ENCODE data around the gene AP3S2.

Gene AP3S2

DNA sequence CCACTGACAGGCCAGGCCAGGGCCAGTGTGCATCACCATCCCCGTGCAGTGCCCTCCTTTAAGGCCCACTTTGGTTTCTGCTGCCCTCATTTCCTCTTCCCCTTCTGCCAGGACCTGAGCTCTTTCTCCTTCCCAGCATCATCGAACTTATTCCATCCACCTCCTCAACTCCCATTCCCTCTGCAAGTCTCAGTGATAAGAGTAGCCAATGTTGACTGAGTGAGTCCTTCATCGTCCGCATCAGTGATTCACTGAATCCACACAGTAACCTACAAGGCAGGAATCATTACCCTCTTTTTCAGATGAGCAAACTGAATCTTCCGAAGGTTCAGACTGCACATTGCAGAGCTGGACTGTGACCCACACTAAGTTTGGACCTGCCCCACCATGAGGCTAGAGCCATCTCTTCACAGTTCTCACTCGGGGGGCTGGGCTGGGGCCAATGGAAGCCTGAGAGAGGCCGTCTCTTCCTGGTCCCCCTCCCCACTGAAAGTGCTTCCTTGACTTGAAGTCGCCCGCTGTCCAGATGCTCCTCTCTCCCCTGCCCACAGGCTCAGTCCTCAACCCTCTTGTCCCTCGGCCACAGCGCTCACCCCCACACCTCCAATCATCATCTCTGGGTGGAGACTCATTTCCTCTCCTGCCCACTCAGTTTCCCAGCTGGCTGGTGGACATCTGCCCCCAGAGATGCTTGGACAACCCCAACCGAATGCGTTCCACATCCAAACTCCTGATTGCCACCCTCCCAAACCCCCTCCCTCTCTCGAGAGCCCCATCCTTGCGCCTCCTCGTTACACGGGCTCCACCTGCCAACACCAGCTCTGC, 64.0 kb downstream of the AP3S2 start:
- peaks cover 3% of the 10 kb centered on the region for H3K4me1 ChIP-seq (ENCODE audit: low read depth, poor library complexity, severe bottlenecking)
- H3K4me3 ChIP-seq (IDR thresholded peaks at IDR 0.05; ENCODE audit: insufficient read depth, low read depth, low read length), result no peak overlapping the region
- no peak for TF ChIP-seq CTCF (conservative IDR thresholded peaks at IDR 0.05; ENCODE audit: low read depth, low read length)
- H3K9ac ChIP-seq, result no peak overlapping the region
- H4K20me1 ChIP-seq (ENCODE audit: insufficient read depth), result no peaks in the 10 kb centered on the region
- no peaks in the 10 kb centered on the region for H3K27me3 ChIP-seq (ENCODE audit: insufficient read depth, low read depth)
- H3K36me3 ChIP-seq (ENCODE audit: insufficient read depth), result peaks cover 6% of the 10 kb centered on the region; the same call in 1 of the 2 replicates
- H2AFZ ChIP-seq (ENCODE audit: low read depth), result no peak overlapping the region
- no peak overlapping the region for H3K27ac ChIP-seq
- no peaks in the 10 kb centered on the region for H3K79me2 ChIP-seq (ENCODE audit: insufficient read depth, low read depth)
- H3K4me2 ChIP-seq, result no peak overlapping the region

- Histone ChIP-seq H4K20me1 (ENCODE audit: insufficient read depth) (no peaks in the 10 kb centered on the region), H3K9ac (no peak overlapping the region), H3K79me2 (ENCODE audit: insufficient read depth, low read depth) (no peaks in the 10 kb centered on the region), H3K36me3 (ENCODE audit: insufficient read depth) (0 out of 2 replicates have a peak, but pooled peaks cover 5% of the 10 kb centered on the region), H3K27me3 (ENCODE audit: insufficient read depth, low read depth) (no peaks in the 10 kb centered on the region), H3K4me2 (no peak overlapping the region), H2AFZ (ENCODE audit: low read depth) (no peak overlapping the region), H3K27ac (no peak overlapping the region), H3K4me1 (ENCODE audit: low read depth, poor library complexity, severe bottlenecking) (peaks cover 3% of the 10 kb centered on the region), H3K4me3 (IDR thresholded peaks at IDR 0.05; ENCODE audit: insufficient read depth, low read depth, low read length) (no peak overlapping the region)
- TF ChIP-seq CTCF (conservative IDR thresholded peaks at IDR 0.05; ENCODE audit: low read depth, low read length), result no peak
Measured at GRCh38 chr15:89829161-89829560, 64.6 kb downstream of the AP3S2 start.

DNA sequence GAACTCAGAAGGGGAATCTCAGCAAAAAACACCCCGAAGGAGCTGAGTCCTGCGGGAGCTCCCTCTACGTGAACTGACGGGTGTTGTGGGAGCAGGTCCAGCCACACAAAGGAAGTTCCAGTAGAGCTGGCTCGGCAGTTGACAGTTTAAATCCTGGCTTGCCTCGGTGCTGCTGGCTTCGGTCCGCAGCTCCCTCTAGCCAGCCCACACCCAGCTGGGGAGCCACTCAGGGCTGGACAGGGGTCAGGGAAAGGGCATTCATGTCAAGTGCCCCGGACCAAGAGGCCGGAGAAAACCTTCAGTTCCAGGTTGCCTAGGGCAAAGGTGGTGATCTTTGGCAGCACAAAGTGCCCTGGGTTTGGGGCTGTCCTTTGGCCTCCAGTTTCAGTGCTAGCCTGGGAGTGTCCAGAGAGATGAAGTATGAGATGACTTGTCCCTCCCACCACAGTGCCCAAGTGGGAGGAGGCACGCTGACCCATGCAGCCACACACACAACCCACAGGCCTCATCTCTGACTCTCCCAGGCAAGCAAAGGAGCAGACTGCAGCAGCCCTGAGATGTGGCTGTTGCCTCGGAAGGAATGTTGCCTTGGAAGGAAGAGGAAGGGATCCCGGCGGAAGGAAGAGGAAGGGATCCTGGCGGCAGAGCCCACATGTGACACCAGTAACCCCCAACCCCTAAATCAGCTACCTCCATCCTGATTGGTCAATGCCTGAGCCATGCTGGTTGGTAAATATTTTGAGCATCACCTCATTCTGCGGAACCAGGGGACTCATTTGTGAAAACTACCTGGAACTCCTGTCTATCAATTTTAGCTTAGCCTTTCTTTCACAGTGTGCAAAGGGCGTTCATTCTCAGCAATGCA, 65.3 kb downstream of the AP3S2 start:
- H2AFZ ChIP-seq (ENCODE audit: low read depth), result no peak overlapping the region

GRCh38 chr15:89827829-89828228, 66.0 kb downstream of the AP3S2 start:
- H3K36me3 ChIP-seq (ENCODE audit: insufficient read depth), result no peaks in the 10 kb centered on the region
- H2AFZ ChIP-seq (ENCODE audit: low read depth), result no peak overlapping the region
- no peak overlapping the region for H3K4me3 ChIP-seq (IDR thresholded peaks at IDR 0.05; ENCODE audit: insufficient read depth, low read depth, low read length)
- peaks cover 12% of the 10 kb centered on the region for H3K4me1 ChIP-seq (ENCODE audit: low read depth, poor library complexity, severe bottlenecking)
- H3K79me2 ChIP-seq (ENCODE audit: insufficient read depth, low read depth), result no peaks in the 10 kb centered on the region
- no peaks in the 10 kb centered on the region for H3K27me3 ChIP-seq (ENCODE audit: insufficient read depth, low read depth)
- H3K27ac ChIP-seq, result no peak overlapping the region
- no peak overlapping the region for H3K9ac ChIP-seq
- H4K20me1 ChIP-seq (ENCODE audit: insufficient read depth), result no peaks in the 10 kb centered on the region
- no peak overlapping the region for H3K4me2 ChIP-seq
- TF ChIP-seq CTCF (conservative IDR thresholded peaks at IDR 0.05; ENCODE audit: low read depth, low read length), result no peak

More for the DNA sequence above, 65.3 kb downstream of the AP3S2 start:
- no peaks in the 10 kb centered on the region for H4K20me1 ChIP-seq (ENCODE audit: insufficient read depth)
- H3K27ac ChIP-seq, result no peak overlapping the region
- 0 out of 2 replicates have a peak, but pooled peaks cover under 1% of the 10 kb centered on the region for H3K36me3 ChIP-seq (ENCODE audit: insufficient read depth)
- peaks cover 5% of the 10 kb centered on the region for H3K4me1 ChIP-seq (ENCODE audit: low read depth, poor library complexity, severe bottlenecking)
- no peak for TF ChIP-seq CTCF (conservative IDR thresholded peaks at IDR 0.05; ENCODE audit: low read depth, low read length)
- no peak overlapping the region for H3K9ac ChIP-seq
- no peaks in the 10 kb centered on the region for H3K27me3 ChIP-seq (ENCODE audit: insufficient read depth, low read depth)
- H3K4me3 ChIP-seq (IDR thresholded peaks at IDR 0.05; ENCODE audit: insufficient read depth, low read depth, low read length), result no peak overlapping the region
- H3K79me2 ChIP-seq (ENCODE audit: insufficient read depth, low read depth), result no peaks in the 10 kb centered on the region
- no peak overlapping the region for H3K4me2 ChIP-seq
